ENCODE data around the gene DNAJC16.

The DNAJC16 gene

GRCh38 chr1:15571266-15571665 is 44.6 kb downstream of the DNAJC16 start:
- H3K27me3 ChIP-seq (ENCODE audit: control insufficient read depth in 1 of 2, insufficient read depth in 1 of 2, low read length in 2 of 2), result no peaks in the 10 kb centered on the region
- no peak overlapping the region for H3K4me3 ChIP-seq (ENCODE audit: insufficient read depth in 1 of 2, low read depth in 1 of 2, low read length in 2 of 2)
- H3K4me2 ChIP-seq (ENCODE audit: low read length, poor library complexity, severe bottlenecking), result no peak overlapping the region
- DNase-seq, result no peak
- H3K9me3 ChIP-seq (ENCODE audit: control insufficient read depth, low read length), result no peaks in the 10 kb centered on the region
- H3K23ac ChIP-seq (ENCODE audit: low read length in 2 of 2), result no peak overlapping the region
- H2BK12ac ChIP-seq (ENCODE audit: low read length in 2 of 2), result no peak overlapping the region
- no peak overlapping the region for H4K91ac ChIP-seq (ENCODE audit: low read length)
- H3K18ac ChIP-seq (ENCODE audit: low read depth in 1 of 2, low read length in 2 of 2), result no peak overlapping the region
- H3K36me3 ChIP-seq (ENCODE audit: control insufficient read depth in 1 of 2, insufficient read depth in 2 of 2, low read depth in 1 of 2, low read length in 2 of 2), result peaks cover 20 to 62% of the 10 kb centered on the region in 2 experiments
- no peak overlapping the region for H4K8ac ChIP-seq (ENCODE audit: low read length)
- no peaks in the 10 kb centered on the region for H3K79me1 ChIP-seq (replicated peaks; ENCODE audit: low read length, poor library complexity, severe bottlenecking)
- H2BK15ac ChIP-seq (ENCODE audit: low read depth, poor library complexity, severe bottlenecking), result no peak overlapping the region
- no peak overlapping the region for H2AK5ac ChIP-seq (ENCODE audit: low read length, severe bottlenecking)
- no peak overlapping the region for H2BK5ac ChIP-seq (ENCODE audit: low read depth, low read length, poor library complexity, severe bottlenecking)
- no peak overlapping the region for H3K9ac ChIP-seq (ENCODE audit: low read length)
- no peak overlapping the region for H3K27ac ChIP-seq (ENCODE audit: low read length, poor library complexity, severe bottlenecking)
- no peak overlapping the region for H3K4ac ChIP-seq (ENCODE audit: low read depth in 1 of 2, low read length in 2 of 2)
- no peak overlapping the region for H3K14ac ChIP-seq (ENCODE audit: low read length in 2 of 2)
- H2BK120ac ChIP-seq (ENCODE audit: low read depth, low read length), result no peak overlapping the region
- no peak overlapping the region for H2AFZ ChIP-seq (ENCODE audit: low read depth, low read length)
- H3K4me1 ChIP-seq (ENCODE audit: control insufficient read depth, insufficient read depth, low read depth, low read length), result peaks cover 4% of the 10 kb centered on the region

- Histone ChIP-seq H3K9ac (ENCODE audit: low read length) (no peak overlapping the region), H3K4me2 (ENCODE audit: low read length, poor library complexity, severe bottlenecking) (no peak overlapping the region), H3K36me3 (ENCODE audit: control insufficient read depth in 1 of 2, insufficient read depth in 2 of 2, low read depth in 1 of 2, low read length in 2 of 2) (peaks cover 4 to 40% of the 10 kb centered on the region in 2 experiments), H3K27me3 (ENCODE audit: control insufficient read depth in 1 of 2, insufficient read depth in 1 of 2, low read length in 2 of 2) (no peaks in the 10 kb centered on the region), H3K79me1 (replicated peaks; ENCODE audit: low read length, poor library complexity, severe bottlenecking) (no peaks in the 10 kb centered on the region), H3K4me3 (ENCODE audit: insufficient read depth in 1 of 2, low read depth in 1 of 2, low read length in 2 of 2) (no peak overlapping the region), H3K9me3 (ENCODE audit: control insufficient read depth, low read length) (no peaks in the 10 kb centered on the region), H2BK5ac (ENCODE audit: low read depth, low read length, poor library complexity, severe bottlenecking) (no peak overlapping the region), H2AFZ (ENCODE audit: low read depth, low read length) (no peak overlapping the region), H3K14ac (ENCODE audit: low read length in 2 of 2) (no peak overlapping the region), H2BK12ac (ENCODE audit: low read length in 2 of 2) (no peak overlapping the region), H2BK120ac (ENCODE audit: low read depth, low read length) (no peak overlapping the region), H3K4ac (ENCODE audit: low read depth in 1 of 2, low read length in 2 of 2) (no peak overlapping the region), H3K4me1 (ENCODE audit: control insufficient read depth, insufficient read depth, low read depth, low read length) (peaks cover 4% of the 10 kb centered on the region), H2BK15ac (ENCODE audit: low read depth, poor library complexity, severe bottlenecking) (no peak overlapping the region), H2AK5ac (ENCODE audit: low read length, severe bottlenecking) (no peak overlapping the region), H4K91ac (ENCODE audit: low read length) (no peak overlapping the region), H3K18ac (ENCODE audit: low read depth in 1 of 2, low read length in 2 of 2) (no peak overlapping the region), H3K27ac (ENCODE audit: low read length, poor library complexity, severe bottlenecking) (no peak overlapping the region), H4K8ac (ENCODE audit: low read length) (no peak overlapping the region), H3K23ac (ENCODE audit: low read length in 2 of 2) (no peak overlapping the region)
- WGBS, result 92% methylated on average over 7 of the region's 9 CpGs
- peak; percentile 12 for DNase-seq
Measured at GRCh38 chr1:15573477-15573876, 46.8 kb downstream of the DNAJC16 start.

- 92% methylated on average over 6 of the region's 6 CpGs for WGBS
- H4K8ac ChIP-seq (ENCODE audit: low read length), result no peak overlapping the region
- H3K18ac ChIP-seq (ENCODE audit: low read depth in 1 of 2, low read length in 2 of 2), result no peak overlapping the region
Measured at GRCh38 chr1:15574741-15575140, 48.1 kb downstream of the DNAJC16 start.

DNA sequence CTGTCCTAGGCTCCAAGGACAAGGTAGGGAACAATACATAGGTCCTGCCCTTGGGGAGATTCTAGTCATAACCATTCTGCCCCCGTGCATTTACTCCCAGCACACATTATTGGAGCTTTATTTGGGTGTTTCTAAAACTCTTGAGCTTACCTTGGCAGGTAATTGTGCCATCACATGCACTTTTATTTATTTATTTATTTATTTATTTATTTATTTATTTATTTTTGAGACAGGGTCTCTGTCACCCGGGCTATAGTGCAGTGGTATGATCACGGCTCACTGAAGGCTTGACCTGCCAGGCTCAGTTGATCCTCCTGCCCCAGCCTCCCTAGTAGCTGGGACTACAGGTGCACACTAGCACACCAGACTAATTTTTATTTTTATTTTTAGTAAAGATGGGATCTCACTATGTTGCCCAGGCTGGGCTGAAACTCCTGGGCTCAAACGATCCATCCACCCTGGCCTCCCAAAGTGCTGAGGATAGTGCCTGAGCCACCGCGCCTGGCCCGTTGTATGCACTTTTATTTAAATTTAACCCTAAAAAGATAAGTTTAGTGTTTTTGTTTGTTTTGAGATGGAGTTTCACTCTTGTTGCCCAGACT is 49.0 kb downstream of the DNAJC16 start:
- Histone ChIP-seq H4K91ac (ENCODE audit: low read length) (no peak overlapping the region), H3K9me3 (ENCODE audit: control insufficient read depth, low read length) (no peaks in the 10 kb centered on the region), H3K4me1 (ENCODE audit: control insufficient read depth, insufficient read depth, low read depth, low read length) (peaks cover 3% of the 10 kb centered on the region), H4K8ac (ENCODE audit: low read length) (no peak overlapping the region), H2BK12ac (ENCODE audit: low read length in 2 of 2) (no peak overlapping the region), H3K18ac (ENCODE audit: low read depth in 1 of 2, low read length in 2 of 2) (no peak overlapping the region), H3K4ac (ENCODE audit: low read depth in 1 of 2, low read length in 2 of 2) (no peak overlapping the region), H2BK15ac (ENCODE audit: low read depth, poor library complexity, severe bottlenecking) (no peak overlapping the region), H3K23ac (ENCODE audit: low read length in 2 of 2) (no peak overlapping the region), H2BK5ac (ENCODE audit: low read depth, low read length, poor library complexity, severe bottlenecking) (no peak overlapping the region), H3K36me3 (ENCODE audit: control insufficient read depth in 1 of 2, insufficient read depth in 2 of 2, low read depth in 1 of 2, low read length in 2 of 2) (peaks cover 0 to 20% of the 10 kb centered on the region in 2 experiments), H2AFZ (ENCODE audit: low read depth, low read length) (no peak overlapping the region), H3K4me2 (ENCODE audit: low read length, poor library complexity, severe bottlenecking) (no peak overlapping the region), H2AK5ac (ENCODE audit: low read length, severe bottlenecking) (no peak overlapping the region), H3K14ac (ENCODE audit: low read length in 2 of 2) (no peak overlapping the region), H2BK120ac (ENCODE audit: low read depth, low read length) (no peak overlapping the region), H3K4me3 (ENCODE audit: insufficient read depth in 1 of 2, low read depth in 1 of 2, low read length in 2 of 2) (no peak overlapping the region), H3K79me1 (replicated peaks; ENCODE audit: low read length, poor library complexity, severe bottlenecking) (no peaks in the 10 kb centered on the region), H3K9ac (ENCODE audit: low read length) (no peak overlapping the region), H3K27ac (ENCODE audit: low read length, poor library complexity, severe bottlenecking) (no peak overlapping the region), H3K27me3 (ENCODE audit: control insufficient read depth in 1 of 2, insufficient read depth in 1 of 2, low read length in 2 of 2) (no peaks in the 10 kb centered on the region)
- no peak for DNase-seq
- WGBS, result 100% methylated on average over 1 of the region's 7 CpGs

More at GRCh38 chr1:15574741-15575140, 48.1 kb downstream of the DNAJC16 start:
- no peak overlapping the region for H2BK12ac ChIP-seq (ENCODE audit: low read length in 2 of 2)
- no peak overlapping the region for H3K9ac ChIP-seq (ENCODE audit: low read length)
- no peak overlapping the region for H2AFZ ChIP-seq (ENCODE audit: low read depth, low read length)
- no peaks in the 10 kb centered on the region for H3K79me1 ChIP-seq (replicated peaks; ENCODE audit: low read length, poor library complexity, severe bottlenecking)
- H3K23ac ChIP-seq (ENCODE audit: low read length in 2 of 2), result no peak overlapping the region
- no peak for DNase-seq
- no peaks in the 10 kb centered on the region for H3K27me3 ChIP-seq (ENCODE audit: control insufficient read depth in 1 of 2, insufficient read depth in 1 of 2, low read length in 2 of 2)
- H3K9me3 ChIP-seq (ENCODE audit: control insufficient read depth, low read length), result no peaks in the 10 kb centered on the region
- no peak overlapping the region for H2BK15ac ChIP-seq (ENCODE audit: low read depth, poor library complexity, severe bottlenecking)
- H3K4ac ChIP-seq (ENCODE audit: low read depth in 1 of 2, low read length in 2 of 2), result no peak overlapping the region
- no peak overlapping the region for H2BK5ac ChIP-seq (ENCODE audit: low read depth, low read length, poor library complexity, severe bottlenecking)
- H3K36me3 ChIP-seq (ENCODE audit: control insufficient read depth in 1 of 2, insufficient read depth in 2 of 2, low read depth in 1 of 2, low read length in 2 of 2), result peaks cover 0 to 30% of the 10 kb centered on the region in 2 experiments
- no peak overlapping the region for H2BK120ac ChIP-seq (ENCODE audit: low read depth, low read length)
- peaks cover 3% of the 10 kb centered on the region for H3K4me1 ChIP-seq (ENCODE audit: control insufficient read depth, insufficient read depth, low read depth, low read length)
- no peak overlapping the region for H4K91ac ChIP-seq (ENCODE audit: low read length)
- H2AK5ac ChIP-seq (ENCODE audit: low read length, severe bottlenecking), result no peak overlapping the region
- H3K27ac ChIP-seq (ENCODE audit: low read length, poor library complexity, severe bottlenecking), result no peak overlapping the region
- H3K14ac ChIP-seq (ENCODE audit: low read length in 2 of 2), result no peak overlapping the region
- no peak overlapping the region for H3K4me3 ChIP-seq (ENCODE audit: insufficient read depth in 1 of 2, low read depth in 1 of 2, low read length in 2 of 2)
- no peak overlapping the region for H3K4me2 ChIP-seq (ENCODE audit: low read length, poor library complexity, severe bottlenecking)

Measured in mesenchymal stem cell (in vitro differentiated cells and primary cell).